H9 (cell line): ENCODE data around the gene GPC4. TPM values are rescaled to one million over a fixed set of nuclear protein-coding genes. Genes with fewer than 3 reads are reported as not detected.

Source experiments
- DNase-seq: peaks from one replicate; pipeline ENCODE4 v3.0.0-alpha.2; 2017
- H2AFZ ChIP-seq: one replicate; pipeline ENCODE4 v1.6.1; 2013; ENCODE audit warnings: mild to moderate bottlenecking, low read length, control low read depth, moderate library complexity
- H2AK5ac ChIP-seq: 2 replicates; pipeline ENCODE4 v1.6.1; 2013; ENCODE audit warnings: low read length, control low read depth, mixed read lengths; ENCODE audit not compliant: insufficient read length
- H2BK120ac ChIP-seq: one replicate; pipeline ENCODE4 v1.6.1; 2013; ENCODE audit warnings: low read depth, mild to moderate bottlenecking, low read length, control low read depth, inconsistent platforms; ENCODE audit not compliant: poor library complexity, severe bottlenecking
- H2BK12ac ChIP-seq: 2 replicates; pipeline ENCODE4 v1.6.1; 2013; ENCODE audit warnings: low read length, control low read depth, mixed read lengths, low read depth; ENCODE audit not compliant: insufficient read length
- H2BK15ac ChIP-seq: 2 replicates; pipeline ENCODE4 v1.6.1; 2013; ENCODE audit warnings: low read depth, low read length, control low read depth
- H2BK20ac ChIP-seq: one replicate; pipeline ENCODE4 v1.6.1; 2013; ENCODE audit warnings: low read depth, mild to moderate bottlenecking, low read length, control low read depth, inconsistent platforms; ENCODE audit not compliant: poor library complexity, severe bottlenecking
- H2BK5ac ChIP-seq: 2 replicates; pipeline ENCODE4 v1.6.1; 2013; ENCODE audit warnings: low read length, control low read depth, mixed read lengths; ENCODE audit not compliant: insufficient read length
- H3K14ac ChIP-seq: 2 replicates; pipeline ENCODE4 v1.6.1; 2013; ENCODE audit warnings: low read length, control low read depth; ENCODE audit not compliant: insufficient read depth
- H3K18ac ChIP-seq: 2 replicates; pipeline ENCODE4 v1.6.1; 2013; ENCODE audit warnings: low read depth, mild to moderate bottlenecking, mixed read lengths, low read length, control low read depth; ENCODE audit not compliant: insufficient read length
- H3K23ac ChIP-seq: 2 replicates; pipeline ENCODE4 v1.6.1; 2013; ENCODE audit warnings: low read length, control low read depth, mixed read lengths, low read depth; ENCODE audit not compliant: insufficient read length
- H3K23me2 ChIP-seq: 2 replicates; pipeline ENCODE4 v1.6.1; 2013; ENCODE audit warnings: low read depth, mild to moderate bottlenecking, mixed read lengths, low read length, control low read depth; ENCODE audit not compliant: insufficient read length, poor library complexity, severe bottlenecking
- H3K27ac ChIP-seq: 2 replicates; pipeline ENCODE4 v1.5.1; 2013; ENCODE audit warnings: low read length, control low read depth, mixed read lengths, low read depth; ENCODE audit not compliant: insufficient read length
- H3K27me3 ChIP-seq: 2 replicates; pipeline ENCODE4 v1.6.1; 2013; ENCODE audit warnings: low read length, control low read depth, inconsistent platforms; ENCODE audit not compliant: insufficient read depth
- H3K4ac ChIP-seq: 2 replicates; pipeline ENCODE4 v1.6.1; 2013; ENCODE audit warnings: low read depth, mild to moderate bottlenecking, control low read depth, inconsistent platforms, low read length, moderate library complexity
- H3K4me1 ChIP-seq: 2 replicates; pipeline ENCODE4 v1.6.1; 2013; ENCODE audit warnings: low read length, control low read depth, inconsistent platforms; ENCODE audit not compliant: insufficient read depth
- H3K4me2 ChIP-seq: 2 replicates; pipeline ENCODE4 v1.6.1; 2013; ENCODE audit warnings: low read length, control low read depth, mixed read lengths; ENCODE audit not compliant: insufficient read length, insufficient read depth
- H3K56ac ChIP-seq: 2 replicates; pipeline ENCODE4 v1.6.1; 2013; ENCODE audit warnings: low read depth, mild to moderate bottlenecking, mixed read lengths, low read length, control low read depth; ENCODE audit not compliant: insufficient read length
- H3K79me1 ChIP-seq: 2 replicates; pipeline ENCODE4 v1.6.1; 2013; ENCODE audit warnings: low read depth, mild to moderate bottlenecking, moderate library complexity, low read length, control low read depth, inconsistent platforms; ENCODE audit not compliant: insufficient read depth, poor library complexity, severe bottlenecking
- H3K79me2 ChIP-seq: 2 replicates; pipeline ENCODE4 v1.6.1; 2013; ENCODE audit warnings: low read length, control low read depth, inconsistent platforms; ENCODE audit not compliant: insufficient read depth
- H3K9ac ChIP-seq: 2 replicates; pipeline ENCODE4 v1.6.1; 2013; ENCODE audit warnings: low read length, control low read depth, mixed read lengths; ENCODE audit not compliant: insufficient read length; ENCODE audit errors: extremely low read depth
- H3K9me3 ChIP-seq: one replicate; pipeline ENCODE4 v1.6.1; 2013; ENCODE audit warnings: low read depth, low read length, inconsistent platforms; ENCODE audit not compliant: control insufficient read depth
- H3T11ph ChIP-seq: one replicate; pipeline ENCODE4 v1.6.1; 2013; ENCODE audit warnings: mild to moderate bottlenecking, low read length, control low read depth, inconsistent platforms
- H4K20me1 ChIP-seq: one replicate; pipeline ENCODE4 v1.6.1; 2013; ENCODE audit not compliant: control insufficient read depth, insufficient read length, insufficient read depth
- H4K5ac ChIP-seq: 2 replicates; pipeline ENCODE4 v1.6.1; 2013; ENCODE audit warnings: low read depth, mild to moderate bottlenecking, mixed read lengths, low read length, control low read depth; ENCODE audit not compliant: insufficient read length
- H4K8ac ChIP-seq: replicated peaks from 2 replicates; pipeline ENCODE4 v1.6.1; 2013; ENCODE audit warnings: low read length, control low read depth, mixed read lengths, low read depth; ENCODE audit not compliant: insufficient read length
- H4K91ac ChIP-seq: 2 replicates; pipeline ENCODE4 v1.6.1; 2013; ENCODE audit warnings: low read depth, mild to moderate bottlenecking, moderate library complexity, mixed read lengths, low read length, control low read depth; ENCODE audit not compliant: insufficient read length
- H3K27ac Mint-ChIP-seq, 3 experiments: 2 replicates in 2 of 3; 3 replicates in 1 of 3; pipeline ENCODE4 v1.8.0; 2020 to 2021; ENCODE audit warnings: mixed read lengths in 3 of 3, mild to moderate bottlenecking in 1 of 3, moderate library complexity in 1 of 3
- H3K27me3 Mint-ChIP-seq: 2 replicates; pipeline ENCODE4 v1.8.0; 2021; ENCODE audit warnings: low read depth, mild to moderate bottlenecking, moderate library complexity, mixed read lengths
- H3K36me3 Mint-ChIP-seq, 3 experiments: 2 replicates in 2 of 3; 3 replicates in 1 of 3; pipeline ENCODE4 v1.8.0; 2020 to 2021; ENCODE audit warnings: low read depth in 3 of 3, mixed read lengths in 3 of 3; ENCODE audit not compliant: insufficient read depth in 1 of 3
- H3K4me1 Mint-ChIP-seq, 2 experiments: 2 replicates each; pipeline ENCODE4 v1.8.0; 2020; ENCODE audit warnings: mixed read lengths in 2 of 2
- H3K4me3 Mint-ChIP-seq, 2 experiments: 2 replicates in 1 of 2; 3 replicates in 1 of 2; pipeline ENCODE4 v1.8.0; 2020 to 2021; ENCODE audit warnings: mild to moderate bottlenecking in 2 of 2, mixed read lengths in 2 of 2, moderate library complexity in 1 of 2
- H3K9me3 Mint-ChIP-seq, 2 experiments: 2 replicates in 1 of 2; 3 replicates in 1 of 2; pipeline ENCODE4 v1.8.0; 2020; ENCODE audit warnings: mild to moderate bottlenecking in 2 of 2, mixed read lengths in 2 of 2, moderate library complexity in 1 of 2
- WGBS: extraction: QIAGEN DNeasy Blood & Tissue Kit; methylation state at CpG from one replicate; pipeline ENCODE4 v1.1.7; 2013; ENCODE audit warnings: missing lambda C conversion rate, low lambda C conversion rate, mixed read lengths; ENCODE audit not compliant: insufficient read length; ENCODE audit errors: extremely low coverage; 5-methylcytosine and 5-hydroxymethylcytosine counted together
- total RNA-seq: library from RNA; stranded (reverse); gene quantifications from 2 replicates; pipeline ENCODE4 v1.2.1, GENCODE V29; 2021
- TF ChIP-seq, protein P1 (sequence below): fragments of 200-600 bp; sonication (generic); conservative IDR thresholded peaks from 3 replicates; pipeline ENCODE4 v1.8.0; 2021; ENCODE audit warnings: antibody characterized with exemption, mild to moderate bottlenecking

Gene GPC4
- total RNA-seq, 1 experiment from 2014 or later: 416 TPM

GRCh38 chrX:133444196-133444595 is 28.9 kb upstream of the GPC4 start:
- H2AFZ ChIP-seq: no peak overlapping the region
- no peaks in the 10 kb centered on the region; the same call in 1 of the 2 replicates for H3K27me3 Mint-ChIP-seq

More at GRCh38 chrX:133444196-133444595, 28.9 kb upstream of the GPC4 start:
- H3K9me3 ChIP-seq: no peaks in the 10 kb centered on the region
- no peaks in the 10 kb centered on the region for H3K79me1 ChIP-seq
- H4K8ac ChIP-seq: no peak overlapping the region
- peaks cover 29% of the 10 kb centered on the region; the same call in 1 of the 2 replicates for H3K4me1 ChIP-seq
- H2BK20ac ChIP-seq: no peak overlapping the region
- H3K23me2 ChIP-seq: no peaks in the 10 kb centered on the region
- Mint-ChIP-seq H3K4me1 (peaks cover 73 to 77% of the 10 kb centered on the region in 2 experiments), H3K4me3 (no peak overlapping the region), H3K27ac (no peak overlapping the region), H3K9me3 (peaks cover 0 to 3% of the 10 kb centered on the region in 2 experiments; a peak in 2 of 5 replicates), H3K36me3 (no peaks in the 10 kb centered on the region)
- no peak overlapping the region for H3K4ac ChIP-seq
- H4K20me1 ChIP-seq: no peaks in the 10 kb centered on the region
- H3K4me2 ChIP-seq: no peak overlapping the region
- no peak overlapping the region for H2BK12ac ChIP-seq
- no peak overlapping the region for H4K5ac ChIP-seq
- H2BK15ac ChIP-seq: no peak overlapping the region
- no peak overlapping the region for H3T11ph ChIP-seq
- H3K56ac ChIP-seq: no peak overlapping the region
- WGBS: no CpG with 5 or more reads among the region's 3 CpGs
- no peak overlapping the region for H3K23ac ChIP-seq
- H2AK5ac ChIP-seq: no peak overlapping the region
- no peak overlapping the region for H3K18ac ChIP-seq
- H3K27ac ChIP-seq: no peak overlapping the region
- no peak overlapping the region for H4K91ac ChIP-seq
- TF ChIP-seq, protein P1, sequence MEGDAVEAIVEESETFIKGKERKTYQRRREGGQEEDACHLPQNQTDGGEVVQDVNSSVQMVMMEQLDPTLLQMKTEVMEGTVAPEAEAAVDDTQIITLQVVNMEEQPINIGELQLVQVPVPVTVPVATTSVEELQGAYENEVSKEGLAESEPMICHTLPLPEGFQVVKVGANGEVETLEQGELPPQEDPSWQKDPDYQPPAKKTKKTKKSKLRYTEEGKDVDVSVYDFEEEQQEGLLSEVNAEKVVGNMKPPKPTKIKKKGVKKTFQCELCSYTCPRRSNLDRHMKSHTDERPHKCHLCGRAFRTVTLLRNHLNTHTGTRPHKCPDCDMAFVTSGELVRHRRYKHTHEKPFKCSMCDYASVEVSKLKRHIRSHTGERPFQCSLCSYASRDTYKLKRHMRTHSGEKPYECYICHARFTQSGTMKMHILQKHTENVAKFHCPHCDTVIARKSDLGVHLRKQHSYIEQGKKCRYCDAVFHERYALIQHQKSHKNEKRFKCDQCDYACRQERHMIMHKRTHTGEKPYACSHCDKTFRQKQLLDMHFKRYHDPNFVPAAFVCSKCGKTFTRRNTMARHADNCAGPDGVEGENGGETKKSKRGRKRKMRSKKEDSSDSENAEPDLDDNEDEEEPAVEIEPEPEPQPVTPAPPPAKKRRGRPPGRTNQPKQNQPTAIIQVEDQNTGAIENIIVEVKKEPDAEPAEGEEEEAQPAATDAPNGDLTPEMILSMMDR: no peak
- H3K9ac ChIP-seq: no peak overlapping the region
- H3K14ac ChIP-seq: no peak overlapping the region
- DNase-seq: no peak
- no peaks in the 10 kb centered on the region for H3K79me2 ChIP-seq
- no peak overlapping the region for H2BK120ac ChIP-seq
- no peaks in the 10 kb centered on the region for H3K27me3 ChIP-seq
- no peak overlapping the region for H2BK5ac ChIP-seq
